Lung (tissue), 12 donors: Measurements from ENCODE around the gene AK3. TPM values are rescaled to one million over a fixed set of nuclear protein-coding genes. Genes with fewer than 3 reads are reported as not detected.

Experiments used
- ATAC-seq: fragments of 200-7000 bp; cut with Tn5 transposase; one replicate; pipeline ENCODE4 v1.9.1; 2020; ENCODE audit warnings: moderate number of reproducible peaks; ENCODE audit not compliant: insufficient read depth, low FRiP score
- DNase-seq, 3 donors: peaks; one replicate each; pipeline ENCODE4 v3.0.0-alpha.2; 2013 to 2017
- H3K27ac ChIP-seq, 2 donors: one replicate each; pipeline ENCODE4 v1.5.1; 2013; ENCODE audit warnings: mild to moderate bottlenecking in 2 of 2, moderate library complexity in 2 of 2, control low read depth in 1 of 2, inconsistent platforms in 1 of 2, low read depth in 1 of 2, low read length in 1 of 2
- H3K27me3 ChIP-seq, 3 donors: one replicate each; pipeline ENCODE4 v1.5.1; 2013; ENCODE audit warnings: low read length in 2 of 3; ENCODE audit not compliant: control insufficient read depth in 3 of 3, insufficient read depth in 3 of 3
- H3K36me3 ChIP-seq, 4 donors: one replicate each; pipeline ENCODE4 v1.5.1; 2013; ENCODE audit warnings: low read length in 4 of 4, mild to moderate bottlenecking in 1 of 4, moderate library complexity in 1 of 4; ENCODE audit not compliant: control insufficient read depth in 4 of 4, insufficient read depth in 4 of 4
- H3K4me1 ChIP-seq, 5 donors: one replicate each; pipeline ENCODE4 v1.5.1; 2013; ENCODE audit warnings: low read length in 5 of 5, mild to moderate bottlenecking in 2 of 5, moderate library complexity in 1 of 5; ENCODE audit not compliant: control insufficient read depth in 5 of 5, insufficient read depth in 5 of 5
- H3K4me3 ChIP-seq: one replicate; pipeline ENCODE4 v1.5.1; 2013; ENCODE audit warnings: mild to moderate bottlenecking, control low read depth, moderate library complexity
- H3K9ac ChIP-seq, 2 donors: one replicate each; pipeline ENCODE4 v1.5.1; 2013; ENCODE audit warnings: low read length in 2 of 2, control low read depth in 1 of 2; ENCODE audit not compliant: insufficient read depth in 1 of 2
- H3K9me3 ChIP-seq, 4 donors: one replicate each; pipeline ENCODE4 v1.5.1; 2013; ENCODE audit warnings: low read length in 3 of 4, mild to moderate bottlenecking in 1 of 4, moderate library complexity in 1 of 4; ENCODE audit not compliant: control insufficient read depth in 4 of 4, insufficient read depth in 3 of 4
- WGBS, 2 donors: extraction: QIAGEN DNeasy Blood & Tissue Kit; methylation state at CpG; one replicate each; pipeline ENCODE4 v1.1.7; 2013; 5-methylcytosine and 5-hydroxymethylcytosine counted together
- polyA plus RNA-seq, 2 donors: library from polyadenylated mRNA; stranded (reverse); fragments of 200-250 nt; gene quantifications; one replicate each; pipeline ENCODE4 v1.2.1, GENCODE V29; 2013
- total RNA-seq, 2 donors: library from RNA; depleted of rRNA in 1 of 2; stranded (reverse); fragments of >200 nt in 1 of 2; gene quantifications; one replicate each; pipeline ENCODE4 v1.2.1, GENCODE V29; 2014 to 2021
- TF ChIP-seq, protein P1 (sequence below): IDR thresholded peaks from 2 replicates; pipeline ENCODE4 v1.5.1; 2012; ENCODE audit warnings: mild to moderate bottlenecking; ENCODE audit errors: control extremely low read depth, extremely low read depth
- donor health status: control.
- donor health status: control.
- donor health status: Bipolar disorder and iron deficiency.
- donor health status: healthy.
- donor health status: DM: yes; HTN: yes; CAD: no.

Gene AK3
- total and polyA plus RNA-seq, 4 donors, result 22.4 to 62.7 (median 31.8) TPM

DNA sequence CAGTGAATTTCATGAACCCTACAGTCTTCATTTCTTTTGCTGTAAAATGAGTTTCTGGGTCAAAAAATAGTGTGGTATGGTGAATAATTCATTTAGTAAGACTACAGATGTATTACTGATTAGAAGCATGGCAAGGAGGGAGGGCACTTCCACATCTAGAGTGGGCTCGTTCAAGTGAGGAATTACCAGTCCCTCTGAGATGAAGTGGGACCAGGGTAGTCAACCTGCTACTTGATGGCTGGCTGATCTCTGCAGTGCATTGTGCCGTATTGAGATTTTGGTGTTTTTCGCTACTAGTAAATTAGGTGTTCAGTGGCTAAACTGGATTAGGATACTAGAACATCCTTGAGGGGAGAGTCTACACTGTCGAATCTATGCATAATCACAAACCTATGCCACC is 50.9 kb downstream of the AK3 start:
- ATAC-seq, result no peak
- TF ChIP-seq, protein P1, sequence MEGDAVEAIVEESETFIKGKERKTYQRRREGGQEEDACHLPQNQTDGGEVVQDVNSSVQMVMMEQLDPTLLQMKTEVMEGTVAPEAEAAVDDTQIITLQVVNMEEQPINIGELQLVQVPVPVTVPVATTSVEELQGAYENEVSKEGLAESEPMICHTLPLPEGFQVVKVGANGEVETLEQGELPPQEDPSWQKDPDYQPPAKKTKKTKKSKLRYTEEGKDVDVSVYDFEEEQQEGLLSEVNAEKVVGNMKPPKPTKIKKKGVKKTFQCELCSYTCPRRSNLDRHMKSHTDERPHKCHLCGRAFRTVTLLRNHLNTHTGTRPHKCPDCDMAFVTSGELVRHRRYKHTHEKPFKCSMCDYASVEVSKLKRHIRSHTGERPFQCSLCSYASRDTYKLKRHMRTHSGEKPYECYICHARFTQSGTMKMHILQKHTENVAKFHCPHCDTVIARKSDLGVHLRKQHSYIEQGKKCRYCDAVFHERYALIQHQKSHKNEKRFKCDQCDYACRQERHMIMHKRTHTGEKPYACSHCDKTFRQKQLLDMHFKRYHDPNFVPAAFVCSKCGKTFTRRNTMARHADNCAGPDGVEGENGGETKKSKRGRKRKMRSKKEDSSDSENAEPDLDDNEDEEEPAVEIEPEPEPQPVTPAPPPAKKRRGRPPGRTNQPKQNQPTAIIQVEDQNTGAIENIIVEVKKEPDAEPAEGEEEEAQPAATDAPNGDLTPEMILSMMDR, result no peak
- H3K36me3 ChIP-seq, result peaks cover 9 to 28% (median 11%) of the 10 kb centered on the region in 4 donors
- no peak overlapping the region for H3K27ac ChIP-seq
- H3K4me1 ChIP-seq, result peaks cover 0 to 11% (median 3%) of the 10 kb centered on the region in 5 donors
- H3K9ac ChIP-seq, result no peak overlapping the region
- H3K27me3 ChIP-seq, result no peaks in the 10 kb centered on the region
- 83 to 91% methylated on average over 4 of the region's 4 CpGs for WGBS, 2 donors
- no peak overlapping the region for H3K4me3 ChIP-seq
- DNase-seq, result no peak
- H3K9me3 ChIP-seq, result no peaks in the 10 kb centered on the region

DNA sequence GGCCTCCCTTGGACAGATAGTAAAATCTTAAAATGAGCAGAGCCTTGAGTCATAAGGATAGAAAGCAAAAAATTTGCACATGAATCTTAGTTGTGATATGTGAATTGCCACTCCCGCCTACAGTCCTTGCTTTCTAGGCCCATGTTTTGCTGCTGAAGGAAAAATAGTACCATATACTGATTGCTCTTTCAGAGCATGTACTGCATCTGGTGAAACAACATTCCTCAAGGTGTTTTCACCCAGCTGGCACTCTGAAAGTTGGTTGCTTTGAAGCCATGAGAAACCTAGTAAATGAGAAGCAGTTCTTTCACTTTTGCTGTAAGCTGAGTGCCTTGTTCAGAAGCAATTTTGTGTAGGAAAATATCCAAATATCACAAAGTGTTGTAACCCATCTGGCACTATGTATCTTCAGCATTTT is 51.3 kb downstream of the AK3 start:
- Histone ChIP-seq H3K27ac (peak overlapping the region in 1 of 2 donors; percentile 66), H3K27me3 (no peaks in the 10 kb centered on the region), H3K9ac (peak overlapping the region in 1 of 2 donors; percentile 53), H3K36me3 (peaks cover 6 to 29% (median 13%) of the 10 kb centered on the region in 4 donors), H3K4me1 (peaks cover 0 to 16% (median 4%) of the 10 kb centered on the region in 5 donors), H3K4me3 (no peak overlapping the region), H3K9me3 (no peaks in the 10 kb centered on the region)
- DNase-seq (peak in 1 of 3 donors; percentile 41), ATAC-seq (no peak)
- WGBS, 2 donors, result 85 to 91% methylated on average over 1 of the region's 1 CpG
- TF ChIP-seq, protein P1, result no peak

DNA sequence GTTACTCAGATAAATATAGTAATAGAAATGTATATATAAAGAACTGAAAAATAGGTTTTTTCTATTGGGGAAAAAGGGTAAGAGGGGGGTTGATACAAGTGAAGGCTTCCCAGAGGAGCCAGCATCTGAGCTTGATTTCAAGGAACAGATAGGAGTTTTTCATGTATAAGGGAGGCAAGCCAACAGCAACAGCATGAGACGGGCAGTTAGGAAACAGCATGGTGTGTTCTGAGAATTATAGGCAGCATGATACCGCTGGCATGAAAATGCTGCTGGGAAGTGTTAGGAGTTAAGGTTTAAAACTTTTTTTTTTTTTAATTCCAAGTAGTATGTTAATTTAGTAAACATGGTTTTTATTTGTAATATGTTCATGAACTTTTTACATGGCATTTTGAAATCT is 52.0 kb downstream of the AK3 start:
- H3K9me3 ChIP-seq, result no peaks in the 10 kb centered on the region
- ATAC-seq (no peak), DNase-seq (no peak)
- H3K27ac ChIP-seq, result no peak overlapping the region
- no peak overlapping the region for H3K9ac ChIP-seq
- H3K4me3 ChIP-seq, result no peak overlapping the region
- no peaks in the 10 kb centered on the region for H3K27me3 ChIP-seq
- H3K4me1 ChIP-seq, result peaks cover 0 to 17% (median 4%) of the 10 kb centered on the region in 5 donors
- TF ChIP-seq, protein P1, result no peak
- WGBS, 2 donors, result 75 to 87% methylated on average over 2 of the region's 2 CpGs
- peaks cover 6 to 23% (median 14%) of the 10 kb centered on the region in 4 donors for H3K36me3 ChIP-seq

DNA sequence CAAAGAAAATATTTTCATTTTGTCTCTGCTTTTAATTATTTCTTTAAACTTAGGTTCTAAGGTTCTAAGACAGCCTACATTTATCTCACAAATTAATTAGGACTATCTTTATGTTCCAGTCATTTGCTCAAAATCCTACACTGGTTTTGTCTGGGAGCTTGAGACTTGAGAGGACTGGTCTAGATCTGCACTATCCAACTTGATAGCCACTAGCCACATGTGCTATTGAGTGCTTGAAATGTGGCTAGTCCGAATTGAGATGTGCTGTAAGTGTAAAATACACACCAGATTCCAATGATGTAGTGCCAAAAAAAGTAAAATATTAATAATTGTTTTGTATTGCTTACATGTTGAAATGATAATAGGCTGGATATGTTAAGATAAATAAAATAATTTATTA is 54.4 kb downstream of the AK3 start:
- ATAC-seq, result no peak
- Histone ChIP-seq H3K27ac (peak overlapping the region in 1 of 2 donors; percentile 66), H3K9me3 (no peaks in the 10 kb centered on the region), H3K4me3 (no peak overlapping the region), H3K9ac (no peak overlapping the region), H3K4me1 (peaks cover 0 to 23% (median 4%) of the 10 kb centered on the region in 5 donors), H3K27me3 (no peaks in the 10 kb centered on the region), H3K36me3 (peaks cover 6 to 21% (median 14%) of the 10 kb centered on the region in 4 donors)
- TF ChIP-seq, protein P1, result no peak
- WGBS, 2 donors, result 55 to 75% methylated on average over 1 of the region's 1 CpG
- no peak for DNase-seq
